ENCODE results near the gene PPM1D.
"Not testable (repeated sequence)": the region's sequence is repeated elsewhere in the genome, so short reads cannot be mapped to it uniquely, and the experiment has no call there.

PPM1D gene

GRCh38 chr17:60623415-60623814, 23.4 kb downstream of the PPM1D start:
- no peak for DNase-seq

- no peak for DNase-seq
Measured at GRCh38 chr17:60627124-60627523, 27.1 kb downstream of the PPM1D start.

- DNase-seq, result no peak
Measured at GRCh38 chr17:60628252-60628889, 28.4 kb downstream of the PPM1D start.

- no peak for DNase-seq
Measured at GRCh38 chr17:60629120-60629519, 29.1 kb downstream of the PPM1D start.

- peak; percentile 11 to 26 (median 13) for DNase-seq
Measured at GRCh38 chr17:60630352-60630751, 30.4 kb downstream of the PPM1D start.

- DNase-seq, result no peak
Measured at GRCh38 chr17:60631119-60631518, 31.1 kb downstream of the PPM1D start.

- DNase-seq, result no peak
Measured at GRCh38 chr17:60637683-60638082, 37.7 kb downstream of the PPM1D start.

GRCh38 chr17:60639019-60639330, 39.0 kb downstream of the PPM1D start:
- DNase-seq, result no peak

GRCh38 chr17:60640503-60640902, 40.5 kb downstream of the PPM1D start:
- peak in 1 of 3 donors; percentile 4 for DNase-seq

- DNase-seq, result no peak
Measured at GRCh38 chr17:60641126-60641525, 41.1 kb downstream of the PPM1D start.

- DNase-seq, result peak; percentile 75 to 86 (median 85)
Measured at GRCh38 chr17:60641810-60642220, 41.8 kb downstream of the PPM1D start.

GRCh38 chr17:60645918-60646523, 46.0 kb downstream of the PPM1D start:
- no peak for DNase-seq

- DNase-seq, result no peak
Measured at GRCh38 chr17:60646701-60647100, 46.7 kb downstream of the PPM1D start.

- DNase-seq, result no peak
Measured at GRCh38 chr17:60647705-60648104, 47.7 kb downstream of the PPM1D start.

- peak; percentile 38 to 49 (median 47) for DNase-seq
Measured at GRCh38 chr17:60652454-60653247, 52.7 kb downstream of the PPM1D start.

GRCh38 chr17:60653569-60653968, 53.6 kb downstream of the PPM1D start:
- DNase-seq, result no peak

GRCh38 chr17:60656499-60656898, 56.5 kb downstream of the PPM1D start:
- DNase-seq, result no peak

- DNase-seq, result no peak
Measured at GRCh38 chr17:60659156-60659555, 59.2 kb downstream of the PPM1D start.

- no peak for DNase-seq
Measured at GRCh38 chr17:60661489-60661888, 61.5 kb downstream of the PPM1D start.

- no peak for DNase-seq
Measured at GRCh38 chr17:60664022-60664421, 64.0 kb downstream of the PPM1D start.

GRCh38 chr17:60665602-60666001, 65.6 kb downstream of the PPM1D start:
- DNase-seq, result no peak

GRCh38 chr17:60668741-60669140, 68.7 kb downstream of the PPM1D start:
- not testable (repeated sequence) for DNase-seq

GRCh38 chr17:60671482-60671881, 71.5 kb downstream of the PPM1D start:
- DNase-seq, result no peak

- DNase-seq, result not testable (repeated sequence)
Measured at GRCh38 chr17:60674637-60675036, 74.6 kb downstream of the PPM1D start.
